Transverse colon (tissue), 4 donors: Measurements from ENCODE around the gene PFKFB3. TPM values are rescaled to one million over a fixed set of nuclear protein-coding genes. Genes with fewer than 3 reads are reported as not detected.

Experiments used
- DNase-seq: peaks from one replicate; pipeline ENCODE4 v3.0.0-alpha.2; 2019
- H3K27ac ChIP-seq, 4 donors: fragments of 200-600 bp; sonication (generic); 2 replicates each; pipeline ENCODE4 v1.5.1; 2016 to 2018; ENCODE audit warnings: inconsistent platforms in 4 of 4
- H3K27me3 ChIP-seq: fragments of 200-600 bp; sonication (generic); 2 replicates; pipeline ENCODE4 v1.5.1; 2017; ENCODE audit warnings: inconsistent platforms
- H3K36me3 ChIP-seq, 4 donors: fragments of 200-600 bp; sonication (generic); 2 replicates each; pipeline ENCODE4 v1.5.1; 2017 to 2019; ENCODE audit warnings: inconsistent platforms in 4 of 4
- H3K4me1 ChIP-seq, 4 donors: fragments of 200-600 bp; sonication (generic); 2 replicates each; pipeline ENCODE4 v1.5.1; 2017 to 2020; ENCODE audit warnings: inconsistent platforms in 4 of 4
- H3K4me3 ChIP-seq, 4 donors: fragments of 200-600 bp; sonication (generic); 1 replicate in 1 of 4; 2 replicates in 3 of 4; pipeline versions ENCODE4 v1.5.1 to v1.6.1; 2017 to 2019; ENCODE audit warnings: inconsistent platforms in 4 of 4
- H3K9me3 ChIP-seq, 2 donors: fragments of 200-600 bp; sonication (generic); 2 replicates each; pipeline ENCODE4 v1.5.1; 2017 to 2019; ENCODE audit warnings: inconsistent platforms in 2 of 2
- CTCF ChIP-seq, 5 experiments: fragments of 200-600 bp in 3 of 5; fragments of 450-650 bp in 2 of 5; sonication (generic) in 3 of 5; IDR thresholded peaks; 1 replicate in 2 of 5; 2 replicates in 3 of 5; pipeline ENCODE4 v1.5.1; 2016 to 2017; ENCODE audit warnings: antibody characterized with exemption in 5 of 5, inconsistent platforms in 3 of 5, mild to moderate bottlenecking in 2 of 5, moderate library complexity in 1 of 5
- EP300 ChIP-seq: sonication (generic); formaldehyde crosslinking; IDR thresholded peaks from one replicate; pipeline ENCODE4 v1.6.1; 2017; ENCODE audit warnings: antibody characterized with exemption, low read depth
- POLR2A ChIP-seq: fragments of 450-650 bp; IDR thresholded peaks from one replicate; pipeline ENCODE4 v1.6.1; 2016; ENCODE audit warnings: antibody characterized with exemption, mild to moderate bottlenecking, moderate library complexity
- POLR2AphosphoS5 ChIP-seq, 3 donors: sonication (generic); formaldehyde crosslinking; IDR thresholded peaks; one replicate each; pipeline ENCODE4 v1.6.1; 2016; ENCODE audit warnings: antibody characterized with exemption in 3 of 3
- WGBS, 2 donors: methylation state at CpG; one replicate each; pipeline ENCODE4 v1.1.5; 2018; ENCODE audit warnings: low coverage in 1 of 2; 5-methylcytosine and 5-hydroxymethylcytosine counted together
- in situ Hi-C, 4 donors: fragments of 200-750 bp; cut with MboI; loops; one replicate each; pipeline versions ENCODE4 v1.15.0 to v1.15.1; 2017; ENCODE audit warnings: low sequenced_read_pairs in 3 of 4, low pct_ligation_motif_present in 1 of 4, low pct_unique_long_range_greater_than_20kb in 1 of 4
- intact Hi-C: fragments of 100-400 bp; cut with DNase I; formaldehyde crosslinking; loops from one replicate; pipeline ENCODE4 v1.15.1; 2023; ENCODE audit warnings: low total_unique reads
- total RNA-seq, 4 donors: library from RNA; depleted of rRNA; stranded (reverse); fragments of >200 nt; gene quantifications; one replicate each; pipeline ENCODE4 v1.1.0, GENCODE V29; 2016

PFKFB3 gene
- total RNA-seq, 4 donors from 2014 or later: 16.9 to 29.9 (median 20.2) TPM

GRCh38 chr10:6168084-6168483 is 34.6 kb upstream of the PFKFB3 start:
- in situ Hi-C loops (no loop called here), intact Hi-C loops (no loop called here)
- Histone ChIP-seq H3K4me3 (no peak overlapping the region), H3K4me1 (peaks cover 19 to 58% (median 33%) of the 10 kb centered on the region in 4 donors), H3K36me3 (no peaks in the 10 kb centered on the region), H3K27ac (peak overlapping the region in 1 of 4 donors; percentile 0), H3K9me3 (no peaks in the 10 kb centered on the region), H3K27me3 (no peaks in the 10 kb centered on the region)
- TF ChIP-seq POLR2AphosphoS5 (IDR thresholded peaks at IDR 0.05) (no peak), EP300 (no peak), CTCF (IDR thresholded peaks at IDR 0.05) (no peak), POLR2A (no peak)
- DNase-seq: no peak
- WGBS, 2 donors: 65 to 80% methylated on average over 1 to 3 of the region's 3 CpGs

GRCh38 chr10:6170638-6171037 is 32.1 kb upstream of the PFKFB3 start:
- TF ChIP-seq CTCF (IDR thresholded peaks at IDR 0.05) (no peak), POLR2AphosphoS5 (IDR thresholded peaks at IDR 0.05) (no peak), EP300 (no peak)
- Histone ChIP-seq H3K4me3 (no peak overlapping the region), H3K27ac (peak overlapping the region in 1 of 4 donors; percentile 6), H3K27me3 (no peaks in the 10 kb centered on the region), H3K4me1 (peaks cover 16 to 47% (median 22%) of the 10 kb centered on the region in 4 donors), H3K36me3 (no peaks in the 10 kb centered on the region), H3K9me3 (no peaks in the 10 kb centered on the region)
- DNase-seq: peak; percentile 61
- WGBS, 2 donors: 41 to 53% methylated on average over 2 of the region's 2 CpGs
- intact Hi-C loops: no loop called here
- in situ Hi-C loops: no loop called here

- TF ChIP-seq EP300 (no peak), POLR2AphosphoS5 (IDR thresholded peaks at IDR 0.05) (peak; percentile 25 to 33 (median 32)), POLR2A (peak; percentile 26), CTCF (IDR thresholded peaks at IDR 0.05) (no peak)
- H3K27ac ChIP-seq: peak overlapping the region; percentile 55 to 62 (median 58)
- in situ Hi-C loops (no loop called here), intact Hi-C loops (no loop called here)
- no peaks in the 10 kb centered on the region for H3K9me3 ChIP-seq
- WGBS, 2 donors: 76% methylated on average over 20 of the region's 23 CpGs; no CpG with 5 or more reads in 1 of the 2 donors
- no peaks in the 10 kb centered on the region for H3K27me3 ChIP-seq
- no peak overlapping the region for H3K4me3 ChIP-seq
- peak; percentile 59 for DNase-seq
- H3K4me1 ChIP-seq: peaks cover 16 to 56% (median 24%) of the 10 kb centered on the region in 4 donors
- no peaks in the 10 kb centered on the region for H3K36me3 ChIP-seq
Observed at GRCh38 chr10:6171881-6172695, 30.6 kb upstream of the PFKFB3 start.

- no peak for TF ChIP-seq POLR2A
- no peak for TF ChIP-seq EP300
- no peak for TF ChIP-seq POLR2AphosphoS5 (IDR thresholded peaks at IDR 0.05)
- TF ChIP-seq CTCF (IDR thresholded peaks at IDR 0.05): no peak
- Histone ChIP-seq H3K4me1 (peaks cover 16 to 56% (median 24%) of the 10 kb centered on the region in 4 donors), H3K27me3 (no peaks in the 10 kb centered on the region), H3K9me3 (no peaks in the 10 kb centered on the region), H3K36me3 (no peaks in the 10 kb centered on the region), H3K27ac (peak overlapping the region in 1 of 4 donors; percentile 20), H3K4me3 (no peak overlapping the region)
- WGBS, 2 donors: 51 to 72% methylated on average over 2 to 8 of the region's 8 CpGs
- DNase-seq: peak; percentile 45
- in situ Hi-C loops (no loop called here), intact Hi-C loops (no loop called here)
Observed at GRCh38 chr10:6173203-6173602, 29.5 kb upstream of the PFKFB3 start.
